Liver (tissue), 9 donors: ENCODE results near the gene PACS1. TPM values are rescaled to one million over a fixed set of nuclear protein-coding genes. Genes with fewer than 3 reads are reported as not detected.

ENCODE experiments used
- DNase-seq: peaks from one replicate; pipeline ENCODE4 v3.0.0-alpha.2; 2017; ENCODE audit warnings: low spot score
- H3K27ac ChIP-seq, 2 donors: one replicate each; pipeline ENCODE4 v1.7.0; 2013; ENCODE audit warnings: inconsistent platforms in 2 of 2, low read length in 2 of 2, control low read depth in 1 of 2, low read depth in 1 of 2, mild to moderate bottlenecking in 1 of 2
- H3K27me3 ChIP-seq, 4 donors: one replicate each; pipeline versions ENCODE4 v1.6.1 to v1.7.0; 2013; ENCODE audit warnings: low read length in 3 of 4, inconsistent platforms in 1 of 4, mild to moderate bottlenecking in 1 of 4, moderate library complexity in 1 of 4; ENCODE audit not compliant: control insufficient read depth in 4 of 4, insufficient read depth in 4 of 4
- H3K36me3 ChIP-seq, 4 donors: one replicate each; pipeline versions ENCODE4 v1.6.1 to v1.7.0; 2013; ENCODE audit warnings: low read length in 3 of 4, mild to moderate bottlenecking in 3 of 4, low read depth in 1 of 4, moderate library complexity in 1 of 4; ENCODE audit not compliant: control insufficient read depth in 4 of 4, insufficient read depth in 3 of 4
- H3K4me1 ChIP-seq, 4 donors: one replicate each; pipeline versions ENCODE4 v1.6.1 to v1.7.0; 2013; ENCODE audit warnings: low read length in 3 of 4, mild to moderate bottlenecking in 3 of 4, moderate library complexity in 1 of 4; ENCODE audit not compliant: control insufficient read depth in 4 of 4, insufficient read depth in 4 of 4
- H3K4me3 ChIP-seq, 3 donors: one replicate each; pipeline versions ENCODE4 v1.6.1 to v1.7.0; 2013; ENCODE audit warnings: low read length in 3 of 3, control low read depth in 1 of 3, low read depth in 1 of 3, mild to moderate bottlenecking in 1 of 3
- H3K9ac ChIP-seq, 2 donors: one replicate each; pipeline ENCODE4 v1.7.0; 2013; ENCODE audit warnings: low read length in 2 of 2, mild to moderate bottlenecking in 2 of 2, moderate library complexity in 2 of 2, control low read depth in 1 of 2, low read depth in 1 of 2
- H3K9me3 ChIP-seq, 4 donors: one replicate each; pipeline versions ENCODE4 v1.6.1 to v1.7.0; 2013; ENCODE audit warnings: low read length in 3 of 4; ENCODE audit not compliant: control insufficient read depth in 4 of 4
- CTCF ChIP-seq: fragments of 150-350 bp; IDR thresholded peaks from 2 replicates; pipeline ENCODE4 v1.5.1; 2017; ENCODE audit warnings: improper control_type of control experiment, low read depth, low read length; ENCODE audit not compliant: missing input control
- EGR1 ChIP-seq, 2 donors: IDR thresholded peaks; 2 replicates each; pipeline ENCODE4 v1.6.1; 2016 to 2018; ENCODE audit warnings: antibody characterized with exemption in 2 of 2, low read depth in 2 of 2
- FOXA1 ChIP-seq: IDR thresholded peaks from 2 replicates; pipeline ENCODE4 v1.6.1; 2016; ENCODE audit warnings: antibody characterized with exemption
- FOXA2 ChIP-seq: IDR thresholded peaks from 2 replicates; pipeline ENCODE4 v1.6.1; 2016; ENCODE audit warnings: antibody characterized with exemption
- GABPA ChIP-seq, 2 donors: IDR thresholded peaks in 1 of 2; conservative IDR thresholded peaks in 1 of 2; 2 replicates each; pipeline ENCODE4 v1.6.1; 2016; ENCODE audit warnings: antibody characterized with exemption in 2 of 2, mild to moderate bottlenecking in 1 of 2, moderate library complexity in 1 of 2
- HNF4A ChIP-seq, 2 donors: conservative IDR thresholded peaks; 2 replicates each; pipeline ENCODE4 v1.6.1; 2016; ENCODE audit warnings: antibody characterized with exemption in 2 of 2, mild to moderate bottlenecking in 2 of 2
- HNF4G ChIP-seq: IDR thresholded peaks from 2 replicates; pipeline ENCODE4 v1.6.1; 2016; ENCODE audit warnings: antibody characterized with exemption
- JUND ChIP-seq, 2 donors: IDR thresholded peaks; 2 replicates each; pipeline ENCODE4 v1.6.1; 2016; ENCODE audit warnings: antibody characterized with exemption in 2 of 2
- MAX ChIP-seq: IDR thresholded peaks from 2 replicates; pipeline ENCODE4 v1.6.1; 2016; ENCODE audit warnings: antibody characterized with exemption
- NR2F2 ChIP-seq: IDR thresholded peaks from 2 replicates; pipeline ENCODE4 v1.6.1; 2016; ENCODE audit warnings: antibody characterized with exemption
- RAD21 ChIP-seq, 2 donors: IDR thresholded peaks; 2 replicates each; pipeline ENCODE4 v1.6.1; 2016; ENCODE audit warnings: antibody characterized with exemption in 2 of 2, mild to moderate bottlenecking in 2 of 2
- RXRA ChIP-seq, 2 donors: IDR thresholded peaks; 2 replicates each; pipeline ENCODE4 v1.6.1; 2017 to 2018; ENCODE audit warnings: antibody characterized with exemption in 2 of 2, mild to moderate bottlenecking in 1 of 2
- SP1 ChIP-seq: IDR thresholded peaks from 2 replicates; pipeline ENCODE4 v1.6.1; 2018; ENCODE audit warnings: antibody characterized with exemption, mild to moderate bottlenecking
- TAF1 ChIP-seq: conservative IDR thresholded peaks from 2 replicates; pipeline ENCODE4 v1.6.1; 2016; ENCODE audit warnings: antibody characterized with exemption, mild to moderate bottlenecking
- YY1 ChIP-seq: IDR thresholded peaks from 2 replicates; pipeline ENCODE4 v1.6.1; 2016; ENCODE audit warnings: antibody characterized with exemption, mild to moderate bottlenecking
- WGBS: extraction: QIAGEN DNeasy Blood & Tissue Kit; methylation state at CpG from one replicate; pipeline ENCODE4 v1.1.7; 2013; 5-methylcytosine and 5-hydroxymethylcytosine counted together
- polyA plus RNA-seq, 2 donors: library from polyadenylated mRNA; stranded (reverse) in 1 of 2; unstranded in 1 of 2; fragments of 200-250 nt in 1 of 2; fragments of >200 nt in 1 of 2; fragmentation: Nextera tagmentation in 1 of 2; extraction: Ambion mirVana in 1 of 2; gene quantifications; one replicate each; pipeline versions ENCODE4 v1.2.1 to v1.2.3, GENCODE V29; 2013 to 2015
- total RNA-seq, 2 donors: library from RNA; depleted of rRNA; stranded (reverse); fragments of >200 nt; gene quantifications; one replicate each; pipeline ENCODE4 v1.2.3, GENCODE V29; 2014
- TF ChIP-seq, protein P1 (sequence below): IDR thresholded peaks from 2 replicates; pipeline ENCODE4 v1.6.1; 2016; ENCODE audit warnings: antibody characterized with exemption, mild to moderate bottlenecking
- TF ChIP-seq, protein P2 (sequence below): IDR thresholded peaks from 2 replicates; pipeline ENCODE4 v1.6.1; 2016; ENCODE audit warnings: antibody characterized with exemption
- TF ChIP-seq, protein P3 (sequence below): IDR thresholded peaks from 2 replicates; pipeline ENCODE4 v1.6.1; 2016; ENCODE audit warnings: antibody characterized with exemption
- donor health status: healthy.
- donor health status: healthy.
- donor health status: healthy.
- donor health status: healthy.
- donor health status: healthy.

PACS1 gene
- total and polyA plus RNA-seq, 4 donors = 2.7 to 9.1 (median 7.3) TPM

DNA sequence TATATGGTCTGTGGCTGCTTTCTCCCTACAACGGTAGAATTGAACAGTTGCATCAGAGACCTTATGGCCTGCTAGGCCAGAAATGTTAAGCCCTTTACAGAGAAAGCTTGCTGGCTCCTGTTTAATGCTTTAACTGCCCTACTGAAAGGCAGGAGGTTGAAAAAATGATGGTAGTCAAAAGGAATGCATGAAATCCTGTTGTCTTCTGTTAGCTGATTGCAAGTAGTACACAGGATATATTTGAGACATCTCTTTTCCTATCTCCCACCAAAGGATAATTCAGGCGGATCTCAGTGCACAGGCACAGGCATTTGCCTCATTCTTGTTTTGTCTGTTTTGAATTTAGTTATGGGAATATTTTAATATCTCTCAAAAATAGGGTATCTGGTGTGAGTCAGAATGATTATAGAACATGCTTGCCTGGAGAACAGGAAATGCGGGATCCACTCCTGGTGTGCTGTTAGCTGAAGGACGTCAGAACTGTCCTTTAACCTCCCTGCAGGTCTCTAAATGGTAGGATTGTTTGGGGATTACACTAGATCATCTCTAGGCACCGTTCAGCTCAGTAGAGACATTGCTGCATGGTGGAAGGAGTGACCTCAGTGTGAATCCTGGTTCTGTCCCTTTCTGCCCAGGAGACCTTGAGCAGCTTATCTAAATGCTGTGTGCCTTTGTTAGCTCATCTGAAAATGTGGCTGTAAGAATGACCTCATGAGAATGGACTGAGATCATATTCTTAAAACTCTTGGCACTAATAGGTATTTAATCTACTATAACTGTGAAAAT is 49.5 kb downstream of the PACS1 start:
- Histone ChIP-seq H3K27me3 (no peaks in the 10 kb centered on the region), H3K36me3 (no peaks in the 10 kb centered on the region), H3K4me1 (no peaks in the 10 kb centered on the region), H3K4me3 (no peak overlapping the region), H3K9ac (no peak overlapping the region), H3K27ac (peak overlapping the region in 1 of 2 donors; percentile 33), H3K9me3 (no peaks in the 10 kb centered on the region)
- TF ChIP-seq SP1 (peak; percentile 36), TAF1 (no peak), YY1 (no peak), RAD21 (IDR thresholded peaks at IDR 0.05) (no peak), NR2F2 (peak; percentile 73), HNF4G (no peak), EGR1 (IDR thresholded peaks at IDR 0.05; ENCODE audit: low read depth in 2 of 2) (no peak), GABPA (IDR thresholded peaks at IDR 0.05 in 1 of 2, conservative IDR thresholded peaks at IDR 0.05 in 1 of 2) (no peak)
- TF ChIP-seq, protein P1, sequence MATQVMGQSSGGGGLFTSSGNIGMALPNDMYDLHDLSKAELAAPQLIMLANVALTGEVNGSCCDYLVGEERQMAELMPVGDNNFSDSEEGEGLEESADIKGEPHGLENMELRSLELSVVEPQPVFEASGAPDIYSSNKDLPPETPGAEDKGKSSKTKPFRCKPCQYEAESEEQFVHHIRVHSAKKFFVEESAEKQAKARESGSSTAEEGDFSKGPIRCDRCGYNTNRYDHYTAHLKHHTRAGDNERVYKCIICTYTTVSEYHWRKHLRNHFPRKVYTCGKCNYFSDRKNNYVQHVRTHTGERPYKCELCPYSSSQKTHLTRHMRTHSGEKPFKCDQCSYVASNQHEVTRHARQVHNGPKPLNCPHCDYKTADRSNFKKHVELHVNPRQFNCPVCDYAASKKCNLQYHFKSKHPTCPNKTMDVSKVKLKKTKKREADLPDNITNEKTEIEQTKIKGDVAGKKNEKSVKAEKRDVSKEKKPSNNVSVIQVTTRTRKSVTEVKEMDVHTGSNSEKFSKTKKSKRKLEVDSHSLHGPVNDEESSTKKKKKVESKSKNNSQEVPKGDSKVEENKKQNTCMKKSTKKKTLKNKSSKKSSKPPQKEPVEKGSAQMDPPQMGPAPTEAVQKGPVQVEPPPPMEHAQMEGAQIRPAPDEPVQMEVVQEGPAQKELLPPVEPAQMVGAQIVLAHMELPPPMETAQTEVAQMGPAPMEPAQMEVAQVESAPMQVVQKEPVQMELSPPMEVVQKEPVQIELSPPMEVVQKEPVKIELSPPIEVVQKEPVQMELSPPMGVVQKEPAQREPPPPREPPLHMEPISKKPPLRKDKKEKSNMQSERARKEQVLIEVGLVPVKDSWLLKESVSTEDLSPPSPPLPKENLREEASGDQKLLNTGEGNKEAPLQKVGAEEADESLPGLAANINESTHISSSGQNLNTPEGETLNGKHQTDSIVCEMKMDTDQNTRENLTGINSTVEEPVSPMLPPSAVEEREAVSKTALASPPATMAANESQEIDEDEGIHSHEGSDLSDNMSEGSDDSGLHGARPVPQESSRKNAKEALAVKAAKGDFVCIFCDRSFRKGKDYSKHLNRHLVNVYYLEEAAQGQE = no peak
- TF ChIP-seq, protein P2, sequence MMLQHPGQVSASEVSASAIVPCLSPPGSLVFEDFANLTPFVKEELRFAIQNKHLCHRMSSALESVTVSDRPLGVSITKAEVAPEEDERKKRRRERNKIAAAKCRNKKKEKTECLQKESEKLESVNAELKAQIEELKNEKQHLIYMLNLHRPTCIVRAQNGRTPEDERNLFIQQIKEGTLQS = no peak
- WGBS = 55% methylated on average over 5 of the region's 5 CpGs
- DNase-seq = no peak

- TF ChIP-seq FOXA1 = no peak
- TF ChIP-seq HNF4G = no peak
- TF ChIP-seq, protein P2 = no peak
- no peak for TF ChIP-seq FOXA2
- TF ChIP-seq GABPA (IDR thresholded peaks at IDR 0.05 in 1 of 2, conservative IDR thresholded peaks at IDR 0.05 in 1 of 2) = no peak
- no peak for TF ChIP-seq SP1
- TF ChIP-seq, protein P1 = no peak
- TF ChIP-seq HNF4A (conservative IDR thresholded peaks at IDR 0.05) = no peak
- no peak for TF ChIP-seq CTCF
- no peak for TF ChIP-seq YY1
- TF ChIP-seq EGR1 (IDR thresholded peaks at IDR 0.05; ENCODE audit: low read depth in 2 of 2) = no peak
- no peak for TF ChIP-seq NR2F2
- no peak for TF ChIP-seq RXRA (IDR thresholded peaks at IDR 0.05)
- TF ChIP-seq RAD21 (IDR thresholded peaks at IDR 0.05) = no peak
- no peak for TF ChIP-seq TAF1
- TF ChIP-seq JUND (IDR thresholded peaks at IDR 0.05) = no peak
- TF ChIP-seq MAX = no peak
- TF ChIP-seq, protein P3, sequence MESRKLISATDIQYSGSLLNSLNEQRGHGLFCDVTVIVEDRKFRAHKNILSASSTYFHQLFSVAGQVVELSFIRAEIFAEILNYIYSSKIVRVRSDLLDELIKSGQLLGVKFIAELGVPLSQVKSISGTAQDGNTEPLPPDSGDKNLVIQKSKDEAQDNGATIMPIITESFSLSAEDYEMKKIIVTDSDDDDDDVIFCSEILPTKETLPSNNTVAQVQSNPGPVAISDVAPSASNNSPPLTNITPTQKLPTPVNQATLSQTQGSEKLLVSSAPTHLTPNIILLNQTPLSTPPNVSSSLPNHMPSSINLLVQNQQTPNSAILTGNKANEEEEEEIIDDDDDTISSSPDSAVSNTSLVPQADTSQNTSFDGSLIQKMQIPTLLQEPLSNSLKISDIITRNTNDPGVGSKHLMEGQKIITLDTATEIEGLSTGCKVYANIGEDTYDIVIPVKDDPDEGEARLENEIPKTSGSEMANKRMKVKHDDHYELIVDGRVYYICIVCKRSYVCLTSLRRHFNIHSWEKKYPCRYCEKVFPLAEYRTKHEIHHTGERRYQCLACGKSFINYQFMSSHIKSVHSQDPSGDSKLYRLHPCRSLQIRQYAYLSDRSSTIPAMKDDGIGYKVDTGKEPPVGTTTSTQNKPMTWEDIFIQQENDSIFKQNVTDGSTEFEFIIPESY = no peak
- no peaks in the 10 kb centered on the region for H3K27me3 ChIP-seq
- H3K36me3 ChIP-seq = no peaks in the 10 kb centered on the region
- no peak for DNase-seq
- WGBS = 83% methylated on average over 2 of the region's 2 CpGs
- H3K27ac ChIP-seq = no peak overlapping the region
- H3K9ac ChIP-seq = no peak overlapping the region
- peaks cover 0 to 4% (median under 1%) of the 10 kb centered on the region in 4 donors for H3K4me1 ChIP-seq
- H3K9me3 ChIP-seq = no peaks in the 10 kb centered on the region
- no peak overlapping the region for H3K4me3 ChIP-seq
Measured at GRCh38 chr11:66121466-66121865, 51.4 kb downstream of the PACS1 start.
